ENCODE data around the gene PSMF1. TPM values are rescaled to one million over a fixed set of nuclear protein-coding genes. Genes with fewer than 3 reads are reported as not detected.
"Not testable (repeated sequence)": the region's sequence is repeated elsewhere in the genome, so short reads cannot be mapped to it uniquely, and the experiment has no call there.

Gene PSMF1
- total RNA-seq, 1 donor from 2014 or later = 20.7 TPM

DNA sequence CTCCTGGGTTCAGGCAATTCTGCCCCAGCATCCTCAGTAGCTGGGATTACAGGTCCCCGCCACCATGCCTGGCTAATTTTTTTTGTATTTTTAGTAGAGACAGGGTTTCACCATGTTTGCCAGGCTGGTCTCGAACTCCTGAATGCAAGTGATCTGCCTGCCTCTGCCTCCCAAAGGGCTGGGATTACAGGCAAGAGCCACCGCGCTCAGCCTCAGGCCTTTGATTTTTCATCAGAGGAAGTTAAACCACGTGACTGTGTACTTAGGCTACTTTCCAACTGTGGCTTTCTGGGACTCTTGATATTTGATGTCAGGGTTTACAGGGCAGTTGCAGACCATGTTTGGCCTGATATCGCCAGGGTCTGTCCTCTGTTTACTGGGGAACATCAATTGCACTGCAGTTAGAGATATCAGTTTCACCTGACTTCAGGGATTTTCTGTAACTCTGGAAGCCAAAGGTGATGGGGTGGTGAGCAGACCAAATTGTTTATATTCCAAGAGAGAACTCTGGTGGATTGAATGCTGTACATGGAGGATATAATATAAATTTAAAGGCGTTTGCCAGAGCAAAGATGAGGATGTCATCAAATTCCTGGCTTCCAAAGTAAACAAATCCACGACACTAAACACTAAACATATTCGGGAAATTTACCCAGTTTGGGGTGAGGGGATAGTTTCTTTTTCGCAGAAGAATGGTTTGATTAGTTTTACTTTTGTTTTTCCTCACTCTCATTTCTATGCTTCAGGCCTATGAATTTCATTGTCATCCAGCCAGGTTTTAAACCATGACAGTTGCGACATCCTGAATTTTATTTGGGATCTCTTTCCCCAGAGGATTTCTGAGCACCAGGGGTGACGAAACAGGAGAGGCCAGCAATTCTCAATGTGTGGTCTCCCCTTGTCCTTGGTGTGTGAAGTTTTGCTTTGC, 4.2 kb downstream of the PSMF1 start:
- DNase-seq = no peak

DNA sequence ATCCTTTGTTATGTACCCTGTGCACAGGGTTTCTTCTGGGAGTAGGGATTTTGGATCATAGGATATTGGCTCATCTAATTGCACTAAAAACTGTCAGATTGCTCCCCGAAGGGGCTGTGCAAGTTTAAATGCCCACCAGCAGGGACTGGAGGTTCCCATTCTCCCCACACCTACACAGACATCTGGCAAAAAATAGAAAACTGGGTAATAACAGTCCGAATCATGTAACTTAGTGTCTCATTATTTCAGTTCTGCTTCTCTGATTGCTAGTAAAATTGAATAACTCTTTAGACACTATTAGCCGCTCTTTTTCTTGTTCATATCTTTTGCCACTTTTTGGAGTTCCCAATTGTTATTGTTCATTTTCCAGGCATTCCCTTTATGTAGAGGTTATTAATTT, 5.3 kb downstream of the PSMF1 start:
- no peak for DNase-seq

DNA sequence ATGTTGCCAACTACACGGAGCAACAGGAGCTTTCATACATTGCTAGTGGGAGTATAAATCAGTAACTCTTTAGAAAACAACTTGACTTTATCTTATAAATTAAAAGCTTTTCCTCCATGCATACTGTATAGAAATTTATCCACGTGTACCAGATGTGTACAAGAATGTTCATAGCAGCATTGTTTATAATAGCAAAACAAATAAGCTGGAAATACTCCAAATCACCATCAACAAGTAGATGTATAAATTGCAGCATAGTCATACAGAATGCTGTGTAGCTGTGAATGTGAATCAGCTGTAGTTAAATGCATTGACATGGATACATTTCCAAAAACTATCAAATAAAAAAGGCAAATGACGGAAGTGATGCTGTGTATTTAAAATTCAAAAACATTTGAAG, 6.0 kb downstream of the PSMF1 start:
- DNase-seq = no peak

DNA sequence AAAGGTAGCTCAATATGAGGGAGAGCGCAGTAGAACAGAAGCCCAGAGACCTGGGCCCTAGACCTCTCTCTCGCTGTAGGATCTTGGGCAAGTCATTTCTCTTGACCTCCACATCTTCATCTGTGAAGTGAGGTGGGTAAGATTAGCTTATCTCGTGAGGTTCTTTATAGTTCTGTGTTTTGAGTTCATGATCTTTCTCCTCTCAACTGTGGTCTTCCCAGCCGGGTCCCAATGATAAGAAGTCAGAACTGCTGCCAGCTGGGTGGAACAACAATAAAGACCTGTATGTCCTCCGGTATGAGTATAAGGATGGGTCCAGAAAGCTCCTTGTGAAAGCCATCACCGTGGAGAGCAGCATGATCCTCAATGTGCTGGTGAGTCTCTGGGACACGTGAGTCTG, 6.9 kb downstream of the PSMF1 start:
- no peak for DNase-seq

DNA sequence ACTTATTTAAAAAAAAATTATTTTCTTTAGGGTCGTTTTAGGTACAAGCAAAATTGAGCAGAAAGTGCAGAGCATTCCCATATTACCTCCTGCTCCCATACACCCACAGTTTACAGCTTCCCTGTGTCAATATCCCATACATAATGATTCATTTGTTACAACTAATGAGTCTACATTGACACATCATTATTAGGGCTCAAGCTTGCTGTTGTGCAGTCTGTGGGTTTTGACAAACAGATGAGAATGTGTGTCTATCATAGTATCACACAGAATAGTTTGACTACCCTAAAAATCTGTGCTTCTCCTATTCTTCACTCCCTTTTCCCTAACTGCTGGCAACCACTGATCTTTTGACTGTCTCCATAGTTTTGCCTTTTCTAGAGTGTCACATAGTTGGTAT, 9.4 kb downstream of the PSMF1 start:
- no peak for DNase-seq

DNA sequence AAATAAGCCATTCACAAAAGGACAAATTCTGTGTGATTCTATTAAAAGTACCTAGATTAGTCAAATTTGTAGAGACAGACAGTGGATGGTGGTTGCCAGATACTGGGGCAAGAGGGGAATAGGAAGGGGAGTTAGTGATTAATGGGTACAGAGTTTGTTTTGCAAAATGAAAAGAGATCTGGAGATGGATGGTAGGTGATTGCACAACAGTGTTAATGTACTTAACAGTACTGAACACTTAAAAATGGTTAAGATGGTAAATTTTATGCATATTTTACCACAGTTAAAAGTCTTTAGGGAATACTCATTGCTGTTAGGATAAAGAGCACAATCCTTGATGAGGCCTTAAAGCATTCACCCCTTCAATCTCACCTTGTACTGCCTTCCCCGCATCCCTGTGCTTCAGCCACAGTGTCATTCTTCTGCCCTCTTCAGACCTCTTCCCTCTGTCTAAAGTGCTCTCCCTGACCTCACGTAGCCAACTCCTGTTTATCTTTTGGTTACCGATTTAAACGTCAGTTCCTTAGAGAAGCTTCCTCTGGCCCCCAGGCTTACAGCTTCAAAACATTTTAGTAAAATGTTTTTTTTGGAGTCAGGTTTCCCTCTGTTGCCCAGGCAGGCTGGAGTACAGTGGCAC, 11.8 kb downstream of the PSMF1 start:
- DNase-seq = no peak

DNA sequence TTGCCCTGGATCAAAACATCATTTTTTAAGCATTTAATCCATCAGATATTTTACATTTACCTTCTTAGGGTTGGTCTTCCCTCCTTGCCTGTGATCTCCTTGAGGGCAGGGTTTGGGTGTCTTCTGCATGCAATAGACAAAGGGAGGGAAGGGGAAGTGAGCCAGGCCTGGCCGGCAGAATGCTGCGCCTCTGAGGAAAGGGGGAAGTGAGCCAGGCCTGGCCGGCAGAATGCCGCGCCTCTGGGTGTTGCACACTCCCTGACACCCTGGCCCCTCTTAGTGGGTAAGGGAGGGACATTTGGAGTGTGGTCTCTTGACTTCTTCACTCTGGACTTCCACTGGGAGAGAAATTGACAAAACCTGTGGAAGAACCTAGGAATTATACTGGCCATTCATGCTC, 12.4 kb downstream of the PSMF1 start:
- DNase-seq = no peak

DNA sequence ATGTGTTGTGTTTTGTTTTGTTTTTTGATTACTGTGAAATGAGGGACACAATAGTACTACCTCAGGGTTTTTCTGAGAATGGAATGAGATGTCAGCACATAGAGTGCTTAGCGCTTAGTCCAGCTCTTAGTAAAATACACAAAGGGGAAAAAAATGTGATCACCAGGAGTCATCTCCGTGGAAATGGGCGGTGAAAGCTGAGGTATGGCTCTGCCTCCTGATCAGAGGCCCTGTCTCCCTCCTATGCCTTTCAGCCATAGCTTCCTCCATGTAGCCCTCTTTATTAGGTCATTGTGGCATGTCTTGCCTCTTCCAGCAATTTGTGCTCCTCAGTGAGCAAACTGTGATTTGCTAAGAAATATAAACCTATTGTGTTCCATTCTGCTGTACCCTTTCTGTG, 13.0 kb downstream of the PSMF1 start:
- DNase-seq = no peak

DNA sequence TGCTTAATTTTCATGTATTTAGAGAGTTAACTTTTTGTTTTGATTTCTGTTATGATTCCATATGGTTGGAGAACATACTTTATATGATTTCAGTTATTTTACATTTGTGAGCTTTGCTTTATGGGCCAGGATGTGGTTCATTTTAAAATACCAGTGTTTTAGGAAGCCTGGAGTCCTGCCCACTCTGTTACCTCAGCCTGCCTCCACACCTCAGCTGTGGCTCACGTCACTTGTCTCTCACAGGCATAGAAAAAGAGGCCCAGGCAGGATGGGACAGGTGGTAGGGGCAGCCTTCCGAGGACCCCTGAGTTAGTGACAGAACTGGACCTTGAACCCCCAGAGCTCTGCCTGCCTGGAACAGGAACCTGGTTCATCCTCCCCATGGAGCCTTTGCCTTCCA, 16.0 kb downstream of the PSMF1 start:
- DNase-seq = no peak

DNA sequence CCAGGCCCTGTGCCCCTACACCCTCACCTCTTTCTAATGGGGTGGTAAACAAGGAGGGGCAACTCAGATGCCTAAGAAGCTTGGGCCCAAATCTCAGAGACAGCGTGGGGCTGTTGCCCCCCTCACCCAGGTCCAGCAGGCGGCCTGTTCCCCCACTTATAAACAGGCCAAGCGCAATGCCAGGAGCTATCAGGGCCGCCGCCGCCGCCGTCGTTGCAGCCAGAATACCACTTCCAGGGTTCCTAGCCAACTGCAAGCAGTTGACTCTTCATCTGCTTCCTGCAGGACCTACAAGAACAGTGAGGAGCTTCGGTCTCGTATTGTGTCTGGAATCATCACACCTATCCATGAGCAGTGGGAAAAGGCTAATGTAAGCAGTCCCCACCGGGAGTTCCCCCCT, 16.4 kb downstream of the PSMF1 start:
- no peak for DNase-seq

DNA sequence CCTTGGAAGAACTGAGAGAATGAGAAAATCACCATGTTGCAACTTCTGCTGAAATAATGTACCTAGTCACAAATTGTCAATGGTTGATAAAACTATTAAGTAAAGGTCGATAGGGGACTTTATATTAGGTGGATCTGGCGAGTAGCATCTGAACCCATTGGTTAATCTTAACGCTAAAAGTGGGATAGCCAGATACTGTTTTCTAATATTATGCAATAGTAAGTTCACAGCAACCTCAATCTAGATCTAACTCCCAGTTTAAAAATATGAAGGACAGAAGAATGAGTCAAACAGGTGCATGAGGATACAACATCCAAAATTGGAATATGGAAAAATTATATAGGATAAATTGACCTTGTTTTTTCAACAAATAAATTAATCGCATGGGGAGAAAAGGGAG, 18.8 kb downstream of the PSMF1 start:
- no peak for DNase-seq

DNA sequence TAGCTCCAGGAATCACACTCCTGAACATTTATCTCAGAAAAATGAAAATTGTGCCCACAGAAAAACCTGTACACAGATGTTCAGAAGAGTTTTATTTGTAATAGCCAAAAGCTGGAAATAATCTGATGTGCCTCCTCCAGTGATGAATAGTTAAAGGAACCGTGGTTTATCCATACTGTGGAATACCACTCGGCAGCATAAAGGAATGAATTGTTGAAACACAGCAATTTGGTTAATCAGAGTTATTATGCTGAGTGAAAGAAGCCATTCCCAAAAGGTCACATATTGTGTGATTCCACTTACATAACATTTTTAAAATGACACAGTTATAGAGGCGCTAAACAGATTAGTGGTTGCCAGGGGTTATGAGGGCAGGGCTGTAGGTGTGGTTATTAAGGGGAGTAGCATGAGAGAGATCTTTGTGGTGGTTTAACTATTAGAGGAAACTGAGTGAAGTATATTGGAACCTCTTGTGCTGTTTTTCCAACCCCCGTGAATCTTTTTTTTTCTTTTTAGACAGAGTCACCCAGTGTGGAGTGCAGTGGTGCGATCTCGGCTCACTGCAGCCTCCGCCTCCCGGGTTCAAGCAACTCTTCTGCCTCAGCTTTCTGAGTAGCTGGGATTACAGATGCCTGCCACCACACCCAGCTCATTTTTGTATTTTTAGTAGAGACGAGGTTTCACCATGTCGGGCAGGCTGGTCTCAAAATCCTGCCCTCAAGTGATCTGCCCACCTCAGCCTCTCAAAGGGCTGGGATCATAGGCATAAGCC, 26.2 kb downstream of the PSMF1 start:
- DNase-seq = no peak

DNA sequence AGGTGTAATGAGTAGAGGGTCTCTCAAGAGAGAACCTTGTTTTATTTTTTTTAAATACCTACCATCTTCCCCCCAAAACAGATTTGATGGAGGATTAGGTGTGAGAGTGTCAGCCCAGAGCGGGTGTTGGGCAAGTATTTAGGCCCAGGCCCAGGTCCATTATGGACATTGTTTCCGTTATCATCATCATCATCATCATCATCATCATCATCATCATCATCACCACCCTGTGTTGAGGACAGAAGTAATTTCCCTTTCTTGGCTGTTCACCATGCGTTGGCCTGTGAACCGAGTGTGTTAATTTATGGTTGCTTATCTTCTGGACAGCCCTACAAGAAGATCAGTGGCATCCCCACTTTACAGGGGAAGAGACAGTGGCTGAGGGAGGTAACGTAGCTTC, 28.6 kb downstream of the PSMF1 start:
- DNase-seq = no peak

DNA sequence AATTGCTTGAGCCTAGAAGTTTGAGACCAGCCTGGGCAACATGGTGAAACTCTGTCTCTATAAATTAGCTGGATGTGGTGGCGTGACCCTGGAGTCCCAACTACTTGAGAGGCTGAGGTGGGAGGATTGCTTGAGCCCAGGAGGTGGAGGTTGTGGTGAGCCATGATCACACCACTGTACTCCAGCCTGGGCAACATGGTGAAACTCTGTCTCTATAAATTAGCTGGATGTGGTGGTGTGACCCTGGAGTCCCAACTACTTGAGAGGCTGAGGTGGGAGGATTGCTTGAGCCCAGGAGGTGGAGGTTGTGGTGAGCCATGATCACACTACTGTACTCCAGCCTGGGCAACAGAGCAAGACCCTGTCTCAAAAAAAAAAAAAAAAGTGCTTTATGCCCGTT, 31.4 kb downstream of the PSMF1 start:
- not testable (repeated sequence) for DNase-seq

DNA sequence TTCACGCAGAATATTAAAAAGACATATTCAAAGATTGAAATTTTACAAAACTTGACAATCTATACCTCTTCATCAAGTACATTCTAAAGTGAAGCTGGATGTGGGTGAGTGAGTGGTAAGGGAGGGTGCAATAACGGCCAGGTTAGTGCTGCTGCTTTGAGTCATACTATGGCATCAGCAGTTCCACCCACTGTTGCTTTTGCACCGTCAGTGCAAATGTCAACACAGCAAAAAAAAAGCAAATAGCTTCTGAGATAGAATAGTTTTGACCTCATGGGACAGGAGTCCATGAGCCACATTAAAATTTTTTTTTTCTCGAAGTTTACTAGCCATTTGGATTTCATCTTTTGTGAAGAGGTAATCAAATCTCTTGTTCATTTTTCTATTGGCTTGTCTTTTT, 31.8 kb downstream of the PSMF1 start:
- no peak for DNase-seq

DNA sequence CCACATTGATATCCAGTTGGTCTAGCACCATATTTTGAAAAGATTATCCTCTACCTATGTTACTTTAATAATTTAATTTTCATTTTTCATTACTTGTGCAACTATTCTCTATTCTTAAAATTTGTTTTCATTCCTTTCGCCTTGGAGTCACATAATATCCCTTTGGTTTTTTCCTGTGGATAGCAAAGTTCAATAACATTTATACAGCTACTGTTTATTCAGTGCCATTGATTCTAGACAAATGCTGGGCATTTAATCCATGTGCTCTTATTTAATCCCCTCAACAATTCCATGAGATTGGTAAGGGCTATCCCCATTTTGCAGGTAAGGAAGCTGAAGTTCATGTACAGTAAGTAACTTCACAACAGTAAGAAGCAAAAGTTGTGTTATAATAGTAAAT, 32.6 kb downstream of the PSMF1 start:
- DNase-seq = no peak

DNA sequence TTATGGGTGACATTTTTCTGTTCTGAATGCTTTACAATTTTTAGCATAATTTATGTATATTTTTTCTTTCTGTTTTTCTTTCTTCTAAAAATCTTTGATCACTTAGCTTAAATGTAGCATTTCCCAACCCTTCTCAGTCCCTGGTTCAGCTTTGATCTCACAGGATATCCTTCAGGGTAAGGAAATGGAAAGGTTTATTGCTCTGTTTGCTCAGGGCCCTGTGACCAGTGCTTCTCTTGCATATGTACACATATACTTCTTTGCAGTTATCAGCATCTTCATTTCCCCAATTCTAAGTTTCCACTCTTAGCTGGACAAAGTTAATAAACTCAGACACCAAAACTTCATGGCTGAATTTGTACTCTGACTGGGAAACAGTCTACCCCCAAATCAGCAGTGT, 35.8 kb downstream of the PSMF1 start:
- DNase-seq = no peak

DNA sequence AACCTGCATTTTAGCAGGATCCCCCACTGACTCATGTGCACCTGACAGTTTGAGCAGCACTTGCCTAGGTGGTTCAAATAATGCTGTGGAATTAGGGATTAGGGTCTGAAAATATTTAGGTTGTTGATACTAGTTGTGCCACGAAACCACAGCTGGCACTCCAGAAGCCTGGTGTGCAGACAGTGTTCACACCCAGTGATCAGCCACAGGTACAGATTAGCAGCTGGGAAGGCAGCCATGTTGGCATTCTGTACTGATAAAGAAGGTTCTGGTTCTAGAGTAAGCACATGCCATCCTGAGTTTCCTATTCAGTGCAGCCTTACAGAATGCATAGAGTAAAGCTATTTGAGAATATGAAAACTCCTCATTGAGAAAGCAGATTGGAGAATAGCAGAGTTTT, 36.3 kb downstream of the PSMF1 start:
- DNase-seq = no peak

DNA sequence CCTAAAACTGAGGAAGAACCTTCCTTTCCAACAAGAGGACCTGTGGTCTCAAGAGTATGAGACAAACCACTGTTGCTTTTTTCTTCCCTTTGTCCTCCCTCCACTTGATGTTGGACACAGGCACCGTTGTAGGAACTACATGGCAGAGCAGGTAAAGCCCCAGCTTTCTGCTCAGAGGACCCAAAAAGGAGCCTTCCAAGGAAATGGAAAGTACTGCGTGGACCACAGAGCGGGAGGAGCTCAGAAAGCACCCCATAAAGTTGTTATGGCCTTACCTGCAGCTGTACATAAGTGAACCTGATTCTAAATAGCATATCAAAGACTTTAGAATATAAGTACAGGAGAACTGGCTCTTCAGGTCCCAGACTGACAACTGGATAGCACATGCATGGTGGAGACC, 36.9 kb downstream of the PSMF1 start:
- no peak for DNase-seq

DNA sequence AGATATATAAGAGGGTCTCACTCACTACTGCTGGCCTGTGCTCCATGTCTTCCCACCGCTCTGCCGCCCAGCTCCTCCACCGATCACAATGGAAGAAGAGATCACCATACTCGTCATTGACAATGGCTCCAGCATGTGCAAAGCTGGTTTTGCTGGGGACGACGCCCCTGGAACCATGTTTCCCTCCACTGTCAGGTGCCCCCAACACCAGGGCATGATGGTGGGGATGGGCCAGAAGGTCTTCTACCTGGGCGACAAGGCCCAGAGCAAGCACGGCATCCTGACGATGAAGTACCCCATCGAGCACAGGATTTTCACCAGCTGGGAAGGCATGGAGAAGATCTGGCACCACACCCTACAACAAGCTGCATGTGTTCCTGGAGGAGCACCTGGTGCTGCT, 42.1 kb downstream of the PSMF1 start:
- DNase-seq = no peak

DNA sequence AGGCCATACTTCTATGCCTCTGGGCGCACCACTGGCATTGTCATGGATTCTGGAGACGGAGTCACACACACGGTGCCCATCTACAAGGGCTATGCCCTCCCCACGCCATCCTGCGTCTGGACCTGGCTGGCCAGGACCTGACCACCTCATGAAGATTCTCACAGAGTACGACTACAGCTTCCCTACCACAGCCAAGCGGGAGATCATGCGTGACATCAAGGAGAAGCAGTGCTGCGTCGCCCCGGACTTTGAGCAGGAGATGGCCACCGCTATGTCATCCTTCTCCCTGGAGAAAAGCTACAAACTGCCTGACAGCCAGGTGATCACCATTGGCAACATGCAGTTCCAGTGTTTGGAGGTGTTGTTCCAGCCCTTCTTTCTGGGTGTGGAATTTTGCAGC, 42.6 kb downstream of the PSMF1 start:
- DNase-seq = no peak

DNA sequence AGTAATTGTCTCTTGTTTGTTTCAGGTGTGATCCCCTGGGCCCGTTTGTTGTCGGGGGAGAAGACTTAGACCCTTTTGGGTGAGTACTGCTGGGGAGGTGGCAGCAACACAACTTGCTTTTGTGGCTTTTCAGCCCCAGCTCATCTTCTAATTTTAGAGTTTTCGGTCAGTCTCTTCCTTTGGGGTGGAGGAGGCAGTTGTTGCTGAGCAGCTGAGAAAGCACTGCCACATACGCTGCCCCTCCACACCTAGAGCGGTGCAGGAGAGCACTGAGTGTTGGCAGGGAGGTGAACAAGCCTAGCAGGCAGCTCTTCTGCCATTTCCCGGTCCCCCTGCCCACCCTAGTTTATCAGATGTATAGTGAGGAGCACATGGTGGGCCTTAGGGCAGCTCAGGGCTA, 44.7 kb downstream of the PSMF1 start:
- no peak for DNase-seq

DNA sequence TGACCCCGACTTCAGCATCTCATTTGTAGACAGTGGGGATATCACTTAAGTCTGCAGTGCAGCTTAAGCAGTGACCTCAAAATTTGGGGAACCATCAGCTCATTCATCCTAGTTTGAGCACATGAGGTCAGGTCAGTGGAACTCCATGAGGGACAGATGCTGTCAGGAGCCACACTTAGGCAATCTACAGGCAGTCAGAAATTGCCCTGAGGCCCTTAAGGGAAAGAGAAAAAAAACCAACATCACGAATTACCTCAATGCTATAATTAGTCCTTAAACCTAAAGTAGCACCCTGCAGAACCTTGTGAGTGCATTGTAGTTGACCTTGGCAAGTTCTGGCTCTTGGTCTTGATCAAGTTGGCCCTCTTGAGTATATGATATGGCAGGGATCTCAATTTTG, 45.3 kb downstream of the PSMF1 start:
- DNase-seq = no peak

All from occipital lobe (tissue), 2 donors.